Glutamatergic neuron (in vitro differentiated cells): ENCODE measurements around the gene GSS. TPM values are rescaled to one million over a fixed set of nuclear protein-coding genes. Genes with fewer than 3 reads are reported as not detected.

Experiments used
- DNase-seq: peaks from one replicate; pipeline ENCODE4 v3.0.0; 2022
- H3K27ac Mint-ChIP-seq: one replicate; pipeline ENCODE4 v1.8.0; 2020; ENCODE audit warnings: mild to moderate bottlenecking, mixed read lengths, inconsistent platforms; ENCODE audit not compliant: unreplicated experiment
- H3K27me3 Mint-ChIP-seq: one replicate; pipeline ENCODE4 v1.8.0; 2020; ENCODE audit warnings: mild to moderate bottlenecking, moderate library complexity, mixed read lengths, inconsistent platforms; ENCODE audit not compliant: unreplicated experiment
- H3K36me3 Mint-ChIP-seq: one replicate; pipeline ENCODE4 v1.8.0; 2020; ENCODE audit warnings: mild to moderate bottlenecking, mixed read lengths, inconsistent platforms; ENCODE audit not compliant: unreplicated experiment
- H3K4me1 Mint-ChIP-seq: one replicate; pipeline ENCODE4 v1.8.0; 2020; ENCODE audit warnings: mild to moderate bottlenecking, low read depth, mixed read lengths, inconsistent platforms; ENCODE audit not compliant: unreplicated experiment
- H3K4me3 Mint-ChIP-seq: one replicate; pipeline ENCODE4 v1.8.0; 2020; ENCODE audit warnings: mild to moderate bottlenecking, mixed read lengths, inconsistent platforms; ENCODE audit not compliant: unreplicated experiment
- H3K9me3 Mint-ChIP-seq: one replicate; pipeline ENCODE4 v1.8.0; 2020; ENCODE audit warnings: mild to moderate bottlenecking, moderate library complexity, mixed read lengths, inconsistent platforms; ENCODE audit not compliant: unreplicated experiment
- total RNA-seq: library from RNA; stranded (reverse); fragmentation: NEBNext Ultra II Directional; extraction: Animal tissue kit (Norgen Biotek cat#: 25700); gene quantifications from one replicate; pipeline ENCODE4 v1.2.1, GENCODE V29; 2021; ENCODE audit not compliant: unreplicated experiment
- TF ChIP-seq, protein P1 (sequence below): fragments of 200-600 bp; sonication (generic); IDR thresholded peaks from one replicate; pipeline ENCODE4 v1.5.0; 2021; ENCODE audit not compliant: partially characterized antibody, unreplicated experiment

GSS gene
- total RNA-seq, 1 donor from 2014 or later, result 28.2 TPM

DNA sequence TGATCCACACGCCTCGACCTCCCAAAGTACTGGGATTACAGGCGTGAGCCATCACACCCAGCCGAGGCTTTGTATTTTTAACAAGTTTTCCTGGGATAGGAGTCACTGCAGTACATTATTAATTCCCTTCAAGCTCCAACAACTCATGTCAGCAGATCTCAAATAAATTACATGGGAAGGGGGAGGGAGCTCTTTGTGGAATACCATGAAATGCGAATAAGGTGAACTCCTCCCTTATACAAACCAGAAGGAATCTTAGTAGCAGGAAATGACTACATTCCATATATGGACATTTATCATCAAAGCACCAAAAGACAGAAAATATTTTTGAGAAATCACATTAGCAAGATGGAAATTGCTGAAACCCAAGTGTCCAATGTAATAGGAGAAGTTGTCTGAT, 2.9 kb downstream of the GSS start:
- H3K27ac Mint-ChIP-seq, result no peak overlapping the region

GRCh38 chr20:34951652-34952051, 4.0 kb downstream of the GSS start:
- Mint-ChIP-seq H3K27me3 (peaks cover 10% of the 10 kb centered on the region), H3K36me3 (no peaks in the 10 kb centered on the region), H3K9me3 (peaks cover 7% of the 10 kb centered on the region), H3K27ac (no peak overlapping the region), H3K4me3 (no peak overlapping the region), H3K4me1 (peaks cover 15% of the 10 kb centered on the region)
- TF ChIP-seq, protein P1, sequence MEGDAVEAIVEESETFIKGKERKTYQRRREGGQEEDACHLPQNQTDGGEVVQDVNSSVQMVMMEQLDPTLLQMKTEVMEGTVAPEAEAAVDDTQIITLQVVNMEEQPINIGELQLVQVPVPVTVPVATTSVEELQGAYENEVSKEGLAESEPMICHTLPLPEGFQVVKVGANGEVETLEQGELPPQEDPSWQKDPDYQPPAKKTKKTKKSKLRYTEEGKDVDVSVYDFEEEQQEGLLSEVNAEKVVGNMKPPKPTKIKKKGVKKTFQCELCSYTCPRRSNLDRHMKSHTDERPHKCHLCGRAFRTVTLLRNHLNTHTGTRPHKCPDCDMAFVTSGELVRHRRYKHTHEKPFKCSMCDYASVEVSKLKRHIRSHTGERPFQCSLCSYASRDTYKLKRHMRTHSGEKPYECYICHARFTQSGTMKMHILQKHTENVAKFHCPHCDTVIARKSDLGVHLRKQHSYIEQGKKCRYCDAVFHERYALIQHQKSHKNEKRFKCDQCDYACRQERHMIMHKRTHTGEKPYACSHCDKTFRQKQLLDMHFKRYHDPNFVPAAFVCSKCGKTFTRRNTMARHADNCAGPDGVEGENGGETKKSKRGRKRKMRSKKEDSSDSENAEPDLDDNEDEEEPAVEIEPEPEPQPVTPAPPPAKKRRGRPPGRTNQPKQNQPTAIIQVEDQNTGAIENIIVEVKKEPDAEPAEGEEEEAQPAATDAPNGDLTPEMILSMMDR, result no peak
- DNase-seq, result no peak

More for the DNA sequence above, 2.9 kb downstream of the GSS start:
- TF ChIP-seq, protein P1, result no peak
- DNase-seq, result no peak
- Mint-ChIP-seq H3K36me3 (no peaks in the 10 kb centered on the region), H3K9me3 (peaks cover 8% of the 10 kb centered on the region), H3K27me3 (peaks cover 11% of the 10 kb centered on the region), H3K4me1 (peaks cover 15% of the 10 kb centered on the region), H3K4me3 (no peak overlapping the region)

- H3K4me3 Mint-ChIP-seq, result no peak overlapping the region
- peaks cover 12% of the 10 kb centered on the region for H3K4me1 Mint-ChIP-seq
- H3K27me3 Mint-ChIP-seq, result peaks cover 6% of the 10 kb centered on the region
- DNase-seq, result no peak
- TF ChIP-seq, protein P1, result no peak
- H3K9me3 Mint-ChIP-seq, result peaks cover 7% of the 10 kb centered on the region
- H3K36me3 Mint-ChIP-seq, result no peaks in the 10 kb centered on the region
- H3K27ac Mint-ChIP-seq, result no peak overlapping the region
Measured at GRCh38 chr20:34951252-34951651, 4.4 kb downstream of the GSS start.

- Mint-ChIP-seq H3K27me3 (no peaks in the 10 kb centered on the region), H3K4me1 (no peaks in the 10 kb centered on the region), H3K36me3 (no peaks in the 10 kb centered on the region), H3K27ac (no peak overlapping the region), H3K4me3 (no peak overlapping the region), H3K9me3 (no peaks in the 10 kb centered on the region)
- DNase-seq, result no peak
- TF ChIP-seq, protein P1, result no peak
Measured at GRCh38 chr20:34949120-34949519, 6.5 kb downstream of the GSS start.

DNA sequence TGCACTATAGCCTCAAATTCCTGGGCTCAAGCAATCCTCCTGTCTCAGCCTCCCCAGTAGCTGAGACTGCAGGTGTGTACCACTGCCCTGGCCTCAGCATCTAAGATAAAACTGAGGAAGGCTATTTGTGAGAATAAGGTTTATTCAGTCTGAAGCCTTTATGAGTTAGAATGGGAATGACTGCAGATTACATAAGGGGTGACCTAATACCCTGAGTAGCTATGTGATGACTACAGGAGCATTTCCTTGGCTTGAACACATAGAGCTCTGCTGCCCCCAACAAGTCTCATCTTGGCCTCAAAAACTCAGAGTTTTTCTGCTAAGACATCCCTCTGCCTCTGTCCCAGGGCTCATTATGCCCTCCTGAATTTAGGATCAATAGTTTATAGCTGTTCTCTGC, 7.6 kb downstream of the GSS start:
- TF ChIP-seq, protein P1, result no peak
- Mint-ChIP-seq H3K4me3 (no peak overlapping the region), H3K9me3 (no peaks in the 10 kb centered on the region), H3K27me3 (no peaks in the 10 kb centered on the region), H3K36me3 (no peaks in the 10 kb centered on the region), H3K27ac (no peak overlapping the region), H3K4me1 (no peaks in the 10 kb centered on the region)
- no peak for DNase-seq
